A549 (cell line): ENCODE results near the gene LRRC1. TPM values are rescaled to one million over a fixed set of nuclear protein-coding genes. Genes with fewer than 3 reads are reported as not detected.

Experiments used
- ATAC-seq, 2 experiments: fragments of 200-7000 bp in 1 of 2; fragments of >200 bp in 1 of 2; cut with Nextera tagmentation in 1 of 2; cut with Tn5 transposase in 1 of 2; 3 replicates each; pipeline versions ENCODE4 v1.8.0 to v1.9.1; 2018 to 2020; ENCODE audit warnings: mild to moderate bottlenecking in 1 of 2, moderate library complexity in 1 of 2
- CTCF ChIA-PET: fragments of 300-600 bp; sonication (Branson Sonifier 250); formaldehyde crosslinking; extraction: SDS; loops from one replicate; lab custom pipeline; 2021; ENCODE audit warnings: antibody characterized with exemption, inconsistent platforms; lab: Yijun Ruan, JAX
- POLR2A ChIA-PET: fragments of 350-600 bp; formaldehyde crosslinking; extraction: SDS; loops from one replicate; lab custom pipeline; 2021; ENCODE audit warnings: antibody characterized with exemption, inconsistent platforms; lab: Yijun Ruan, JAX
- DNase-seq, 2 experiments: peaks; one replicate each; pipeline versions ENCODE4 v3.0.0 to v3.0.0-alpha.2; 2011 to 2016; ENCODE audit warnings: low read depth in 1 of 2, low spot score in 1 of 2
- FAIRE-seq: peaks from 2 replicates; lab custom pipeline; 2011; peaks lifted over from hg19 to GRCh38; lab: Jason Lieb, UNC
- H3K27ac ChIP-seq, 2 experiments: fragments of >200 bp; sonication (Bioruptor Twin); formaldehyde crosslinking; 3 replicates each; pipeline ENCODE4 v1.5.1; 2016 to 2017
- H3K4me1 ChIP-seq: fragments of >200 bp; sonication (Bioruptor Twin); formaldehyde crosslinking; 3 replicates; pipeline ENCODE4 v1.6.1; 2016
- H3K4me2 ChIP-seq: fragments of >200 bp; sonication (Bioruptor Twin); formaldehyde crosslinking; 3 replicates; pipeline ENCODE4 v1.6.1; 2016
- H3K4me3 ChIP-seq: fragments of >200 bp; sonication (Bioruptor Twin); formaldehyde crosslinking; 3 replicates; pipeline ENCODE4 v1.5.1; 2016
- H3K9me3 ChIP-seq: fragments of >200 bp; sonication (Bioruptor Twin); formaldehyde crosslinking; 3 replicates; pipeline ENCODE4 v1.6.1; 2016
- EP300 ChIP-seq, 2 experiments: fragments of >200 bp; sonication (Bioruptor Twin); formaldehyde crosslinking; IDR thresholded peaks; 2 replicates in 1 of 2; 3 replicates in 1 of 2; pipeline ENCODE4 v1.6.1; 2016 to 2017
- FOXS1 ChIP-seq: fragments of 250-450 bp; sonication (Bioruptor Pico); IDR thresholded peaks from 2 replicates; pipeline ENCODE4 v1.5.0; 2020; ENCODE audit warnings: mild to moderate bottlenecking, moderate library complexity
- GATA3 ChIP-seq: IDR thresholded peaks from 2 replicates; pipeline ENCODE4 v1.6.1; 2012; ENCODE audit warnings: borderline replicate concordance
- HOXA7 ChIP-seq: fragments of 250-450 bp; sonication (Bioruptor Pico); IDR thresholded peaks from 2 replicates; pipeline ENCODE4 v1.5.0; 2020; ENCODE audit warnings: mild to moderate bottlenecking, moderate library complexity
- HOXB5 ChIP-seq: fragments of 250-450 bp; sonication (Bioruptor Pico); IDR thresholded peaks from 2 replicates; pipeline ENCODE4 v1.5.0; 2020; ENCODE audit warnings: mild to moderate bottlenecking, moderate library complexity
- JUN ChIP-seq, 2 experiments: fragments of >200 bp; sonication (Bioruptor Twin); formaldehyde crosslinking; IDR thresholded peaks; 2 replicates in 1 of 2; 3 replicates in 1 of 2; pipeline ENCODE4 v1.6.1; 2016 to 2017
- JUNB ChIP-seq: fragments of >200 bp; sonication (Bioruptor Twin); formaldehyde crosslinking; IDR thresholded peaks from 2 replicates; pipeline ENCODE4 v1.6.1; 2016
- KDM5A ChIP-seq: fragments of 200-600 bp; sonication (generic); IDR thresholded peaks from 2 replicates; pipeline ENCODE4 v1.6.1; 2016; ENCODE audit warnings: antibody characterized with exemption, mild to moderate bottlenecking
- MYC ChIP-seq: IDR thresholded peaks from 2 replicates; pipeline ENCODE4 v1.6.1; 2012; ENCODE audit warnings: mild to moderate bottlenecking, inconsistent platforms, low read length, improper control_type of control experiment, borderline replicate concordance
- NPAS2 ChIP-seq: fragments of 250-450 bp; sonication (Bioruptor Pico); IDR thresholded peaks from 2 replicates; pipeline ENCODE4 v1.8.0; 2022; ENCODE audit warnings: mild to moderate bottlenecking, moderate library complexity, borderline replicate concordance
- POLR2A ChIP-seq: IDR thresholded peaks from 2 replicates; pipeline ENCODE4 v1.6.1; 2012; ENCODE audit warnings: mild to moderate bottlenecking, low read length
- POLR2AphosphoS2 ChIP-seq: conservative IDR thresholded peaks from 2 replicates; pipeline ENCODE4 v1.6.1; 2012; ENCODE audit warnings: low read length, improper control_type of control experiment, inconsistent platforms
- RFX5 ChIP-seq: fragments of 450-650 bp; IDR thresholded peaks from 2 replicates; pipeline ENCODE4 v1.7.1; 2014; ENCODE audit warnings: antibody characterized with exemption, mild to moderate bottlenecking, moderate library complexity
- RNF2 ChIP-seq: fragments of 200-600 bp; sonication (generic); IDR thresholded peaks from 2 replicates; pipeline ENCODE4 v1.6.1; 2016; ENCODE audit warnings: low read depth, mild to moderate bottlenecking, antibody characterized with exemption, moderate library complexity, borderline replicate concordance
- TP53 ChIP-seq: fragments of 250-450 bp; sonication (Bioruptor Pico); IDR thresholded peaks from 2 replicates; pipeline ENCODE4 v1.5.0; 2021; ENCODE audit warnings: mild to moderate bottlenecking, moderate library complexity
- ZNF302 ChIP-seq: fragments of 250-450 bp; sonication (Bioruptor Pico); IDR thresholded peaks from 2 replicates; pipeline ENCODE4 v1.9.0; 2021; ENCODE audit warnings: inconsistent platforms, mild to moderate bottlenecking, moderate library complexity
- ZSCAN20 ChIP-seq: fragments of 250-450 bp; sonication (Bioruptor Pico); IDR thresholded peaks from 2 replicates; pipeline ENCODE4 v1.8.0; 2022; ENCODE audit warnings: mild to moderate bottlenecking, moderate library complexity
- WGBS: methylation state at CpG from one replicate; pipeline ENCODE4 v1.1.6; 2017; ENCODE audit errors: missing lambda C conversion rate; 5-methylcytosine and 5-hydroxymethylcytosine counted together
- polyA plus RNA-seq, 4 experiments: library from polyadenylated mRNA; depleted of rRNA in 3 of 4; stranded (reverse); fragments of >200 nt; fragmentation: RNase III in 1 of 4; extraction: RNeasy Plus Mini Kit Qiagen cat#74134 plus additional on column Dnase treatment in 1 of 4; gene quantifications; 2 replicates in 3 of 4; 3 replicates in 1 of 4; pipeline ENCODE4 v1.2.3, GENCODE V29; 2011 to 2017
- TF ChIP-seq, protein P1 (sequence below): fragments of >200 bp; sonication (Bioruptor Twin); formaldehyde crosslinking; IDR thresholded peaks from 3 replicates; pipeline ENCODE4 v1.6.1; 2016
- TF ChIP-seq, protein P2 (sequence below): fragments of >200 bp; sonication (Bioruptor Twin); formaldehyde crosslinking; IDR thresholded peaks from 2 replicates; pipeline ENCODE4 v1.6.1; 2016
- TF ChIP-seq, protein P3 (sequence below): fragments of 250-450 bp; sonication (Bioruptor Pico); IDR thresholded peaks from 2 replicates; pipeline ENCODE4 v1.5.0; 2020; ENCODE audit warnings: low read depth, mild to moderate bottlenecking, moderate library complexity
- TF ChIP-seq, protein P4 (sequence below): IDR thresholded peaks from 2 replicates; pipeline ENCODE4 v1.6.1; 2012; ENCODE audit warnings: low read depth, borderline replicate concordance
- TF ChIP-seq, protein P5 (sequence below): fragments of 250-450 bp; sonication (Bioruptor Pico); IDR thresholded peaks from 2 replicates; pipeline ENCODE4 v1.5.0; 2021; ENCODE audit warnings: mild to moderate bottlenecking, moderate library complexity, borderline replicate concordance
- TF ChIP-seq, protein P6 (sequence below): fragments of 150-350 bp; IDR thresholded peaks from 2 replicates; pipeline ENCODE4 v1.6.1; 2014; ENCODE audit warnings: low read depth, mild to moderate bottlenecking, low read length

The LRRC1 gene
- polyA plus RNA-seq, 2 of the 4 experiments (the other 2 are of a cell fraction), result 5.2 to 8.0 TPM

DNA sequence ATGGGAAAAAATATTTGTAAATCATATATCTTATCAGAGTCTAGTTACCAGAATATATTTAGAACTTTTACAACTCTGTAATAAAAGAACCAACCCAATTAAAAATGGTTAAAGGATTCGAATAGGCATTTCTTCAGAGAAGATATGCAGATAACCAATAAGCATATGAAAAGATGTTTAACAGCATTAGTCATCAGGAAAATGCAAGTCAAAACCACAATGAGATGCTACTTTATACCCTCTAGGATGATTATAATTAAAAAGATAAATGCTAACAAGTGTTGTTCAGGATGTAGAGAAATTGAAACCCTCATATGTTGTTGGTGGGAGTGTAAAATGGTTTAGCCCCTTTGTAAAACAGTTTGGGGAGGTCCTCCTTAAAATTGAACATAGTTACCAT is 94.1 kb downstream of the LRRC1 start:
- H3K4me3 ChIP-seq, result no peak overlapping the region
- H3K4me1 ChIP-seq, result no peaks in the 10 kb centered on the region
- DNase-seq, result no peak
- ATAC-seq, result no peak
- TF ChIP-seq ZSCAN20 (CRISPR knock-in tag), result no peak
- TF ChIP-seq, all 56 proteins: peak for 0
- no peak overlapping the region for H3K27ac ChIP-seq
- ChIA-PET POLR2A (no interaction called here), CTCF (no interaction called here)
- H3K4me2 ChIP-seq, result no peak overlapping the region
- no peak for FAIRE-seq
- H3K9me3 ChIP-seq, result no peaks in the 10 kb centered on the region
- 92% methylated on average over 1 of the region's 1 CpG for WGBS

DNA sequence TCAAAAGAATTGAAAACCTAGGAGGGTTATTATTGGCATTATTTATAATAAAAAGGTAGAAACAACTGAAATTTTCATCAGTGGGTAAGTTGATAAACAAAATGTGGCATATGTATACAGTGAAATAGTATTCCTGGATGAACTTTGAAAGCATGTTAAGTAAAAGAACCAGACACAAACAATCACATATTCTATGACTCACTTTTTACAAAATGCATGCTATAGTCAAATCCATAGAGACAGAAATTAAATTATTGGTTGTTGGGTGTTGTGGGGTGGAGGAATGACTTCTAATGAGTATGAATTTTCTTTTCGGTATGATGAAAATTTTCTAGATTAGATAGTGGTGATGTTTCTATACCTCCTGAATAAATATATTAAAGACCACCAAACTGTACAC is 94.6 kb downstream of the LRRC1 start:
- FAIRE-seq (no peak), ATAC-seq (no peak), DNase-seq (no peak)
- no peak overlapping the region for H3K4me2 ChIP-seq
- no peak overlapping the region for H3K4me3 ChIP-seq
- H3K9me3 ChIP-seq, result no peaks in the 10 kb centered on the region
- no peak overlapping the region for H3K27ac ChIP-seq
- TF ChIP-seq JUN (IDR thresholded peaks at IDR 0.05), result no peak
- no peak for TF ChIP-seq MYC
- no peak for TF ChIP-seq RNF2
- ChIA-PET POLR2A (no interaction called here), CTCF (no interaction called here)
- 100% methylated on average over 1 of the region's 1 CpG for WGBS
- H3K4me1 ChIP-seq, result no peaks in the 10 kb centered on the region

DNA sequence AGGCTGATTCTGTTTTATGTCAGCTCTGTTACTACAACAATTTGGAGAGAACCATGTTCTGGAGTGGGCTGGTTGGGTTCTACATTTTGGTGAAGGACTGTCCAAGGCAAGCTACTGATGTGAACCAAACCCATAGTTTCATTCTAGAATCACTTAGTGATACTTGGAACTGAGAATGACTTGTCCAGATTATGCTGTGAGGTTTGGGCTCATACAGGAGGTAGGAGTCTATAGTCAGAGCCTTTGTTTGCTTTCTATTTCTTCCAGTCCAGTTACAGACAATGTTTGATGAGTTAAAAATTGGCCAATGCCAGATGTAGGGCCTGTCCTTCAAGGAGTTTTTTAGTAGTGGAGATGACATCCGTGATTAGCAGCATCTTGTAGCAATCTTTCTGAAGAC is 97.9 kb downstream of the LRRC1 start:
- H3K27ac ChIP-seq, result no peak overlapping the region
- no peak overlapping the region for H3K4me3 ChIP-seq
- ChIA-PET POLR2A (no interaction called here), CTCF (no interaction called here)
- DNase-seq (no peak), ATAC-seq (no peak), FAIRE-seq (no peak)
- no peak for TF ChIP-seq HOXA7
- TF ChIP-seq RFX5, result no peak
- TF ChIP-seq HOXB5, result no peak
- H3K9me3 ChIP-seq, result no peaks in the 10 kb centered on the region
- H3K4me1 ChIP-seq, result peaks cover 15% of the 10 kb centered on the region; the same call in 2 of the 3 replicates
- WGBS, result 94% methylated on average over 1 of the region's 1 CpG
- no peak overlapping the region for H3K4me2 ChIP-seq

DNA sequence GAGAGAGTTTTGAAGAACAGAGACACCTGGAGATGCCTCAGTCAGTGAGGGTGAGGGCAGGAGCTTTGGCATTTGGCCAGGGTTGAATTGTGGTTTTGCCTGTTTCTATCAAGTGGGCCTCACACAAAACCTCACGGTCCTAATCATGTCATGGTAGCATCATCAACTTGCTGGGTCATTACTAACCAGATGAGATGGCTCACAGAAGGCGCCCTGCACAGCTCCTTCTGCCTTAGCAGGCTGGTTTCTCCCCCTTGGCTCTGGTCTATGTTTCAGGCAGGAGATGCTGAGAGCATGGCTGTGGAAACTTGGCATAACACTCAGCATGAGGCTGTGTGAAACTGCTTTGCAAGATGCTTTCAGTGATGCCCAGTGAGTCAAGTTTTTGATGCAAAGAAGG is 99.3 kb downstream of the LRRC1 start:
- WGBS, result 76% methylated on average over 2 of the region's 2 CpGs

More for the DNA sequence above, 99.3 kb downstream of the LRRC1 start:
- CTCF ChIA-PET, result no interaction called here
- Histone ChIP-seq H3K4me2 (no peak overlapping the region), H3K27ac (no peak overlapping the region), H3K9me3 (no peaks in the 10 kb centered on the region), H3K4me1 (peaks cover 15% of the 10 kb centered on the region; the same call in 2 of the 3 replicates), H3K4me3 (no peak overlapping the region)
- TF ChIP-seq, protein P1, sequence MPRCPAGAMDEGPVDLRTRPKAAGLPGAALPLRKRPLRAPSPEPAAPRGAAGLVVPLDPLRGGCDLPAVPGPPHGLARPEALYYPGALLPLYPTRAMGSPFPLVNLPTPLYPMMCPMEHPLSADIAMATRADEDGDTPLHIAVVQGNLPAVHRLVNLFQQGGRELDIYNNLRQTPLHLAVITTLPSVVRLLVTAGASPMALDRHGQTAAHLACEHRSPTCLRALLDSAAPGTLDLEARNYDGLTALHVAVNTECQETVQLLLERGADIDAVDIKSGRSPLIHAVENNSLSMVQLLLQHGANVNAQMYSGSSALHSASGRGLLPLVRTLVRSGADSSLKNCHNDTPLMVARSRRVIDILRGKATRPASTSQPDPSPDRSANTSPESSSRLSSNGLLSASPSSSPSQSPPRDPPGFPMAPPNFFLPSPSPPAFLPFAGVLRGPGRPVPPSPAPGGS, result no peak
- TF ChIP-seq, protein P2, sequence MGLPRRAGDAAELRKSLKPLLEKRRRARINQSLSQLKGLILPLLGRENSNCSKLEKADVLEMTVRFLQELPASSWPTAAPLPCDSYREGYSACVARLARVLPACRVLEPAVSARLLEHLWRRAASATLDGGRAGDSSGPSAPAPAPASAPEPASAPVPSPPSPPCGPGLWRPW, result no peak
- TF ChIP-seq RNF2, result no peak
- TF ChIP-seq, protein P3, sequence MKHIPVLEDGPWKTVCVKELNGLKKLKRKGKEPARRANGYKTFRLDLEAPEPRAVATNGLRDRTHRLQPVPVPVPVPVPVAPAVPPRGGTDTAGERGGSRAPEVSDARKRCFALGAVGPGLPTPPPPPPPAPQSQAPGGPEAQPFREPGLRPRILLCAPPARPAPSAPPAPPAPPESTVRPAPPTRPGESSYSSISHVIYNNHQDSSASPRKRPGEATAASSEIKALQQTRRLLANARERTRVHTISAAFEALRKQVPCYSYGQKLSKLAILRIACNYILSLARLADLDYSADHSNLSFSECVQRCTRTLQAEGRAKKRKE (CRISPR knock-in tag), result no peak
- no peak for TF ChIP-seq MYC
- TF ChIP-seq, protein P4, sequence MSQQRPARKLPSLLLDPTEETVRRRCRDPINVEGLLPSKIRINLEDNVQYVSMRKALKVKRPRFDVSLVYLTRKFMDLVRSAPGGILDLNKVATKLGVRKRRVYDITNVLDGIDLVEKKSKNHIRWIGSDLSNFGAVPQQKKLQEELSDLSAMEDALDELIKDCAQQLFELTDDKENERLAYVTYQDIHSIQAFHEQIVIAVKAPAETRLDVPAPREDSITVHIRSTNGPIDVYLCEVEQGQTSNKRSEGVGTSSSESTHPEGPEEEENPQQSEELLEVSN, result no peak
- TF ChIP-seq GATA3, result no peak
- no peak for TF ChIP-seq JUN (IDR thresholded peaks at IDR 0.05)
- TF ChIP-seq FOXS1 (CRISPR knock-in tag), result no peak
- TF ChIP-seq NPAS2 (CRISPR knock-in tag), result no peak
- no peak for TF ChIP-seq KDM5A
- TF ChIP-seq ZNF302 (CRISPR knock-in tag), result no peak
- TF ChIP-seq, protein P5, sequence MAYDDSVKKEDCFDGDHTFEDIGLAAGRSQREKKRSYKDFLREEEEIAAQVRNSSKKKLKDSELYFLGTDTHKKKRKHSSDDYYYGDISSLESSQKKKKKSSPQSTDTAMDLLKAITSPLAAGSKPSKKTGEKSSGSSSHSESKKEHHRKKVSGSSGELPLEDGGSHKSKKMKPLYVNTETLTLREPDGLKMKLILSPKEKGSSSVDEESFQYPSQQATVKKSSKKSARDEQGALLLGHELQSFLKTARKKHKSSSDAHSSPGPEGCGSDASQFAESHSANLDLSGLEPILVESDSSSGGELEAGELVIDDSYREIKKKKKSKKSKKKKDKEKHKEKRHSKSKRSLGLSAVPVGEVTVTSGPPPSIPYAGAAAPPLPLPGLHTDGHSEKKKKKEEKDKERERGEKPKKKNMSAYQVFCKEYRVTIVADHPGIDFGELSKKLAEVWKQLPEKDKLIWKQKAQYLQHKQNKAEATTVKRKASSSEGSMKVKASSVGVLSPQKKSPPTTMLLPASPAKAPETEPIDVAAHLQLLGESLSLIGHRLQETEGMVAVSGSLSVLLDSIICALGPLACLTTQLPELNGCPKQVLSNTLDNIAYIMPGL (CRISPR knock-in tag), result no peak
- no peak for TF ChIP-seq POLR2A
- no peak for TF ChIP-seq TP53 (CRISPR knock-in tag)
- TF ChIP-seq, protein P6, sequence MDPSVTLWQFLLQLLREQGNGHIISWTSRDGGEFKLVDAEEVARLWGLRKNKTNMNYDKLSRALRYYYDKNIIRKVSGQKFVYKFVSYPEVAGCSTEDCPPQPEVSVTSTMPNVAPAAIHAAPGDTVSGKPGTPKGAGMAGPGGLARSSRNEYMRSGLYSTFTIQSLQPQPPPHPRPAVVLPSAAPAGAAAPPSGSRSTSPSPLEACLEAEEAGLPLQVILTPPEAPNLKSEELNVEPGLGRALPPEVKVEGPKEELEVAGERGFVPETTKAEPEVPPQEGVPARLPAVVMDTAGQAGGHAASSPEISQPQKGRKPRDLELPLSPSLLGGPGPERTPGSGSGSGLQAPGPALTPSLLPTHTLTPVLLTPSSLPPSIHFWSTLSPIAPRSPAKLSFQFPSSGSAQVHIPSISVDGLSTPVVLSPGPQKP, result no peak
- no peak for TF ChIP-seq POLR2AphosphoS2
- TF ChIP-seq EP300 (IDR thresholded peaks at IDR 0.05), result no peak
- no peak for TF ChIP-seq JUNB
- DNase-seq, result no peak
- no peak for ATAC-seq
- POLR2A ChIA-PET, result no interaction called here
- no peak for FAIRE-seq
